Kidney tubule cell (primary cell): ENCODE results near the gene NTMT2.
"Not testable (repeated sequence)": the region's sequence is repeated elsewhere in the genome, so short reads cannot be mapped to it uniquely, and the experiment has no call there.

ENCODE experiments used
- DNase-seq: peaks from one replicate; pipeline ENCODE4 v3.0.0-alpha.2; 2018; ENCODE audit warnings: low spot score

The NTMT2 gene

DNA sequence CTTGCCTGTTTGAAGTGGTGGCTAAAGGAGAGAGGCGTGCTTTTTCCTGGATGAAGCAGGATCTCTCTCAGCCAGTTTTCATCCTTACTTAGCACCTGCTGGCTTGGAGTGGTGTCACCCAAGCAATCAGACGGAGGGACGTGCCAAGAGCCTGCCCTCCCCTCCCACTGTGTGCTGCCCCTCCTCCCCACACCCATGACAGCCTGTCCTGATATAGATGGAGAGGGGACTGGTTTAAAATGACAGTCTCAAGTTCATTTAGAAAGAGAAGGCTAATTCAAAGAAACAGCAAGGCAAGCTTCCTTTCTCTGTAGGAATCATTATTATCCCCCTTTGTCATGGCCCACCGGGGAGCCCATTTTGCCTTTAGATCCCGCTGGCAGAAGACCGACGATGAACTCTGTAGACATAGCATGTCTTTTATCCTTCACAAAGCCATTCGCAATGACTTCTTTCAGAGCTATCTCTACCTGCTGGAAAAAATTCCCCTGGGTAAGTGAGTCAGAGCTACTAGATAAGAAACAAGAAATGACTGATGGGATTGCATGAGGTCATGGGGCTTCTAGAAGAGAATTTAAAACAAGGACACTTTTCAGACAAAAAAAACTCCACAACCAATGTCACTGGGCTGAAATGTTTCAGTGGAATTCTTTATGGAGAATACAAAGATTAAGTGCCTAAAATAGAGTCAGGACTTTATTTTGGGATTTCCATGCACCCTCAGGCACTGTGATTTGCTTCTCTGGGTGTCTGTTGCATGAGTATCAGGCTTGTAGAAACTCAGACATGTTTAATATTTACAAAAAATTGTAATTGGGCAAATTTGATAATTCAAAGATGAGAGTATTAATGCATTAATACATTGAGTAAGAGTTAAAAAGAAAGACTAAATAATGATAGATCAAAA, at the start of gene NTMT2:
Gene NTMT2, plus strand, starts transcription at position 190 of the 907 bp plus-strand sequence. Its CDS starts 149 bp downstream, at position 339.
- peak; percentile 44 for DNase-seq

DNA sequence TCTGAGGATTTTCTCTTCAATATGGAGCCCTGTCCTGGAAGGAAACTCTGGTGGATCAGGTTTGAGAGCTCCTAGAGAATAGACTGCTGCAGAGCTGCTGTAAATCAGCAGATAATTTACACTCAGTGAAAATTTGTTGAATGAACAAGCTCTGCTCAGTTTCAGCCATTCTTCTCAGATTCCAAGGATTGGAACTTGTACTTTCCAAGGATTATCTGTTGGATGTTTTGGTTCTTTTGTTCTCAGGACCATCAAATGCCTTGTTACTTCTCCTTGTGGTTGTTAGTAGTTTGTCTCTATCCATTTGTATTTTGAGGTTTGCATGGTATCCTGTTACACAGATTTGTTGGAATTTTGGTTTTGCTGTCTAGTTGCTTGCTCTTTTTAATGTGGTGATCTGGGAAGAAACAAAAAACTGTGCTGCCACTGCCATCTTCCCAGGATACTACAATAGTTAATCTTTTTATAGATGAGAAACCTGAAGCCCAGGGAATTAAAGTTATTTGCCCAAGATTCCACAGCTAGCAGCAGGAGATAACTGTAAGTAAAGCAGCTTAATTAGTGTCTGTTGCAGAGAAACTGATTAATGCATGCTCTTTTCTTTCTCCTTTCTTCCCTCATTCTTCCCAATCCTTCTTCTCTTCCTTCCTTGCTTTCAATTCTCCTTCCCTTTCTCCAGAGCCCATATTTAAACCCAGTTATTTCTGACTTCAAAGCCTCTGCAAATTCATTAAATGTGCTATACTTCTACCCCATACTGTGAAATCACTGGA, 49.6 kb upstream of the NTMT2 start:
- no peak for DNase-seq

DNA sequence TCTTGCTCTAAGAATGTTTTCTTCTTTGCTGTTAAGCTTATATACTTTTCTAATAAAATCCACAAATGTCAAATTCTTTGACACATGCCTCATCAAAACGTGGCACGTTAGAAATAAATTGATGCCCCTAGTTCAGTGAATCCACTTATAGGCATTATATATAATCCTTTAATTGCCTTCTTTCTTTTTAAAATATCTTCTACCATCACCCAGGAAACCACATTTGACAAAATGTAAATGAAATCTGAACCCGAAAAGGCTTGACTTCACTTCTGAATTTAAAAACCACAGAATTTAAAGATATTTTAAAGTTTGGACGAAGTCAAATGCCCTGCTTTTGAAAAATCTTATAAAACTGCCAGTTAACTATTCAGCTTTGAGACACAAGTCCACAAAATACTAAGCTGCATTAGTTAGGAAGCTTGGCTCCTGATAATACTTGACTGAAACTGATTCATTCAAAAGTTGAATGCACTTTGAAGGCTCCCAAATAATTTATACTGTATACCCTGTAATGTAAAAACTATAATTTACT, 48.9 kb upstream of the NTMT2 start:
- no peak for DNase-seq

DNA sequence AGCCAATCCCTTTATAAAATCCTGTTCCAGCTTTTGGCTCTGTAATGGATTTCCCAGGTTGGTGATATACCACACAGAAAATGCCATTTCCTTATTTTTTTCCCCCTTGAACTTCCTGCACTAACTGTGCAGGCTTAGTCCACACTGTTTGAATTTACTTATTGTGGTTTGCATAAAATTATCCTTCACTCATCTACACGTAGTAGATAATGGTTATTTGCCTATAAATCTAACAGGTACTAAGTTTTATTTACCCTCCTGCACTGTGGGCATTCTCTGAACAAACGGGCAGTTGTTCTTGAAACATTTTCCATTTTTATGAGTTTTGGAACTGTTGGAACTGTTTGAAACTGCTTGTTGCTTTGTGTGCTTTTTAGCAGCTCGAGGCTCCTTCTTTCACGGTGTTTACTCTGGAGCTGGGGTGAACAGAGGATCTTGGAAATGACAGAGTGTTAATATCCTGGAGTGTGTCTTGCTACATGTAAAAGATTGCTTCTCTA, 48.3 kb upstream of the NTMT2 start:
- no peak for DNase-seq

DNA sequence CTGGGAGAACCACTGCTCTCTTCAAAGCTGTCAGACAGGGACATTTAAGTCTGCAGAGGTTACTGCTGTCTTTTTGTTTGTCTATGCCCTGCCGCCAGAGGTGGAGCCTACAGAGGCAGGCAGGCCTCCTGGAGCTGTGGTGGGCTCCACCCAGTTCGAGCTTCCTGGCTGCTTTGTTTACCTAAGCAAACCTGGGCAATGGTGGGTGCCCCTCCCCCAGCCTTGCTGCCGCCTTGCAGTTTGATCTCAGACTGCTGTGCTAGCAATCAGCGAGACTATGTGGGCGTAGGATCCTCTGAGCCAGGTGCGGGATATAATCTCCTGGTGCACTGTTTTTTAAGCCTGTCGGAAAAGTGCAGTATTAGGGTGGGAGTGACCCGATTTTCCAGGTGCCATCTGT, 32.6 kb upstream of the NTMT2 start:
- DNase-seq: not testable (repeated sequence)

DNA sequence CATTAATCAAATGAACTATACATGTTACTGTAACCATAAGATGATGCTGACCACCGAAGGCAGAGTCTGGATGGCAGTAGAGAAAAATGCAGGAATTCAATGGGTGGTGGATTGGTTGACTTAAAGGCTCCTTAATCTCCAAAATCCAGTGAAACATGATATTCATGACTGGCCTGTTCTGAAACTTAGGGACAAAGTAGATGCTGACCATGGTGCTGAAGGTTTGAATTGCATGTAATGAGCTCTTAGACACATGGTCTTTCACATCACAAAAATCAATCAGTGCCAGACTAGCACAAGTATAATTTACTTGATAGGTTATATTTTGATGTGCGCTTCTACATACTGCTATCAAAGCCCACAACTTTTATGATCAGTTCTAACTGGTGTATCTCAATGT, 30.9 kb upstream of the NTMT2 start:
- DNase-seq: no peak

DNA sequence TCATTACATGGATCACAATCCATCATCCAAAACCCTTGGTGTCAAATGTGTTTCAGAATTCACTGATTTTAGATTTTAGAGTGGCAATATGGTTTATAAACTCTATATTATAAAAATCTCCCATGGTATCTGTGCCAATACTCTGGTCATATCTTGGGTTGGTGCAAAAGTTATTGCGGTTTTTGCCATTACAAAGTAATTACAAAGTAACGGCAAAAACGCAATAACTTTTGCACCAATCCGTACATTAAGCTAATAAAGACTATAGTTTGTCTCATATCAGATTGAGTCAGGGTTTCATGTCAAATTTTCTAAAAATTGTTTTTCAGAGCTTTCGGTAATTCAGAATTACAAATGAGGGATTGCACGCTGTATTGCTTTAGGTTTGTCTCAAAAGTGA, 23.4 kb upstream of the NTMT2 start:
- no peak for DNase-seq

DNA sequence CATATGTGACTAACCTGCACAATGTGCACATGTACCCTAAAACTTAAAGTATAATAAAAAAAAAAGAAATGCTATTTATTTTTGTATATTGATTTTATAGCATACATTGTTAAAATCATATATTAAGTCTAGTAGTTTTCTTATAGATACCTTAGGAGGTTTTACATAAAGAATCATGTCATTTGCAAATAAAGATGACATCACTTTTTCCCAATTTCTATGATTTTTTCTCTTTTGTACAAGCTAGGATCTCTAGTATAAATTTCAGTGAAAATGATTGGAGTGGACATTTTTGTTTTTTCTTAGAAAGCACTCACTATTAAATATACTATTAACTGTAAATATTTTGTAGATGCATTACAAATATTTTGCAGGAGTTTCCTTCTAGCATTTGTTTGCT, 20.5 kb upstream of the NTMT2 start:
- no peak for DNase-seq

DNA sequence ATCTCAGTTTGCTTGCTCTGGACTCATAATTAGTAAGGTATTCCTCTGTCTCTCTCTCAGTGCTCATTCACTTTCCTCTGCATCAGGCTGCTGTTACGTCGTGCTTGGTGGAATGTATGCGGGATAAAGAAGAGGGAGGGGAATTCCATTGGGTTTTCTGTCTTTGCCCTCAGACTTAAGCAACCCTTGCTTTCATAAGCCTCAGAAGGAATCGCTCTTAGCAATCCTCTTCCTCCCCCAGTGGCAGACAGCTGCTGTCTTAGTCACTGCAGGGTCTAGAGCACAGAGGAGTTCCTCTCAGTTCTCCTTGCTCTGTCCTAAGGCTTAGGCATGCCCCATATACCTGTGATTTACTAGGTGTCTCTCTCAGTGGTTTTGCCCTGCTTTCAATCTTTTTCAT, 19.1 kb upstream of the NTMT2 start:
- peak; percentile 91 for DNase-seq

DNA sequence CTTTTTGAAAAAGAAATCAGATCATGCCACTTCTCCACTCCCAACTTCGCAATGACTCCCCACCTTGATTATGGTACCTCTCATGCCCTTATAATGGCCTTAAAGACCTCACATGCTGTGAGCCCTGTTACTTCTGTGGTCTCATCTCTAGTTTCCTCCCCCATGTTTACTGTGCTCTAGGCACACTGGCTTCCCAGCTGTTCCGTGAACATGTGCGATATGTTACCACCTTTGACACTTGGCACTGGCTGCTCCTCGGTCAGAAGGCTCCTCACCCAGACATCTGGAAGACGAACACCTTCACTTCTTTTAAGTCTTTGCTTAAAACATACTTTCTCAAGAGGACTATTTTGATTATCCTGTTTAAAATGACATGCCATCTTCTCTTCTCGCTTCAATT, 14.3 kb upstream of the NTMT2 start:
- no peak for DNase-seq

DNA sequence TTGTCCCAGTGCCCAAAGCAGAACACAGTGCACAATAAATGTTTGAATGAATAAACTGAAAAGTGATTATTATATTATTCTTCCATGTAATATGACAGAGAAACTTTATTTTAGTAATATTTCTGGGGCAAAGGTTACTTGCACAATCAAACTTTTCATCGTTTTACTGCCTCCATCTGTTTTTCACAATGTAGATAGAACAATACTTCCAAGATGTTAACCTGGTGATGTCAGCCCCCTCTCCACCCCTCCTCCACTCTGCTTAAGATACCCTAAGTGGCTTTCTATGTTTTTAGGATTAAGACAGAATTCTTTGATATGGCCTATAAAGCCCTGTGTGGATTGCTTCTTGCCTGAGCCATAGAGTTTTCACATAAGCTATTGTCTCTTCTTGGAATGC, 13.8 kb upstream of the NTMT2 start:
- DNase-seq: no peak

DNA sequence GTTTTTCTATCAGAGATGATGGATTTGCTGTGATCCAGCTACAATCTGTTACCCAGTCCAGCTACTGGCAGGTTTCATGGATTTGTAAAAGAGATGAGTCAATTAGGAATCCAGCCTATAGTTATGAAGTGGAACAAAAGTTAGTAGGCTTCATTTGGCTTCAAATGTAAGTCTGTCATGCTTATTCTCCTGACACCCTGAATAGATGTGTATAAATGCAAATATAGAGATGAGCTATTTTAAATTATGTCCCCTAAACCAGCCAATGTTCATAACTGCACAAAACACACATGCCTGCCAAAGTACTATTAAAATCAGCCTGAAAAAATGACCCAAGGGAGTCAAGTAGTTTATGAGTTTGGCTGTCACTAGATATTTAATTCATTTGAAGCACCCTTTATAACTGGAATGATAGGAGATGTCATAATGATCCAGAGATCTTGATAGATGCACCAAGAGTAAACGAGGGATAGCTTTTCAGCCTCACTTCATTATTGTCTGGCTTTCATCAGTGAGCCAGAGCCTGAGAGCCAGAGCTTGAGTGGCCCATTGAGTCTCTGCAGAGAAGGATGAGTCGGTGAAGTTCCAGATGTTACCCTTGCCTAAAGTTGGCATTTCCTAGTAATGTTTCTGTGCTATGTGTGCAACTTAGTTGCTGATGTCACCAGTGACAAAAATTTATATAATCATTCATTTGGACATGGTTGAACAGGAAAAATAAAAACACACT, 11.8 kb upstream of the NTMT2 start:
- DNase-seq: no peak

DNA sequence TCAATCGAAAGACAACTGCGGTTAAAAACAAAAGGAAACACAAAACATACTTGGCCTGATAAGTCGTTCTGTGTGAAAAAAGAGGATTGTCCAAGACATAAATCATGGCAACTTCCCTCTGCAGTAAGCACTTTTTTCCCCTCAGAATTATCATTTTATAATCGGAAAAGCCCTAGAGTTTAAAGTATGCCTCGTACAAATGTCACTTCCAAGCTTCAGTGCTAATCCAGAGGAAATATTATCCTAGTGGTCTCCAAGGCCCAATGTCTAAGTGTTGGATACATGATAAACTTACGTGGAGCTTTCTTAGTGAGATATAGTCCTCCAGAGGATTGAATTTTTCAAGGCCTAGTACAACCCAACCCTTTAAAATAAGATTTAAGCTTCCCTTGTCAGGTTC, 11.2 kb upstream of the NTMT2 start:
- no peak for DNase-seq

DNA sequence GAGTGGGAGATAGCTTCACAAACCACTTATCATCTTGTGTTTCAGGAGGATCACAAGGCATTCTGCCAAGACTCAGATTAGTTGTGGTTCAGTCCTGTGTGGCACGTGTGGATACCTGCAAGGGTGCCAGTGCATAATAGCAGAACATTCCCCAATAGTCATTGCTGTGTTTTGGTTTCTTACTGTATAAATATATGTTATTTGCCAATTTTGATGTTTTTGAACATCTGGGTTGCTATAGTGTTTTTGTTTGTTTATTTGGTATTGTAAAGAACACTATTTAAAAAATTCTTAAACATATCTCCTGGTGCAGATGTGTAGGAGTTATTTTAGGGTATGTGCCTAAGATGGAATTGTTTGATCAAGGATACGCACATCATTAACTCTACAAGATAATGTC, 5.4 kb upstream of the NTMT2 start:
- DNase-seq: no peak

DNA sequence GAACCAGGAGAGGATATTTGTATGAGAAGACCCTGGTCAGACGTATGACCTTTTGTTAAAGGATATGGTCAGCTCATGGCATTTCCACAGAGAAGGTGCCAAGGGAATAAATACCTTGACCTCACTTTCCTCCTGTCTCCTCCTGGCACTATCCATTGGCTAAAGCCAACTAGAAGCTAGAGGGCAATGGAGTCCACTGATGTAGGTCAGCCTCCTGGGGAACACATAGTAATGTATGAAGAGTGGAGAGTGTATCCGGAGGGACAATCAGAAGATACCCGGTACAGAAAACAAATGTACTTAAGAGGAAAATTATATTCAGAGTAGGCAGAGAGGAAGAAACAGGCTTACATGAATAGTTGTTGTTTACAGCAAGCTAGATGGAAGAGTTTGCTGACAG, 698 bp upstream of the NTMT2 start:
- DNase-seq: no peak

DNA sequence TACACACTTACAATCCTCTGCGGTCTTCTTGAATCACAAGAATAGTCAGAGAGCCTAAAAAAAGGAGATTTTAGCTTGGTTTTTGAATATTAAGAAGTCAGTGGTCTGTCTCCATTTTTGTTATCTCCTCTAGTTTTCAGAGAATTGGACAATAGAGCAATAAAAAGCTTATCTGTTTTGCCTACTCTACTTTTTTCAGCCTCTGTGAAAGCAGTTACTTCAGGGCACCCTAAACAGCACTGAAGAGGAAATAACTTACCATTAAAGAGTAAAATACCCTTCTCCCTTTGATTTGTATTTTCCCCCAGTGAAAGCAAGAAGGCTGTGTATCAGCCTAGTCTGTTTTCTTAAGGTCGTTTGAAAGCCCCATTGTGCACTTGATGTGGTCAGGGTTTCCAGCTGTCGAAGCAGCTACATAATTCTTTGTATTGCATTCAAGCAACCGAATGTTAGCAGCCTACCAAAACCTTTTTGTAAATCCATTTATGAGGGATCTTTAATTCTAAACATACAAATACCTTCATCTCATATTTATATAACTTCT, 1.0 kb downstream of the NTMT2 start:
- no peak for DNase-seq

DNA sequence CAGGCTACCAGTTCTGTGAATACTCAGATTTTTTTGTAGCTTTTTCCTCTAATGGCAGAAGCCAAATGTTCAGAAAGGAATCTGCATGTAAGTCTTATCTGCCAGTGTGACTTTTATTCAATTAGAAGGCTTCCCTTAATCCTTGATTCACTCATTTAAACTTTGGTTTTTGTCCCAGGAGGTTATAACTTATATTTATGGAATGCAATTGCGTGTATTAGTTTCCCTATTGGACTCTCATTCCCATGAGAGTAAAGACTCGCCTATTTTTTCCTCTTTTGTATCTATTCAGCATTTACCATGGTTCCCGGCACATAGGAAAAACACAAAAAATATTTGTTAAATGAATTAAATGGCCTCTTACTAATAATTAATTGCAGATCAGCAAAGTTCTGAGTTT, 3.5 kb downstream of the NTMT2 start:
- no peak for DNase-seq

DNA sequence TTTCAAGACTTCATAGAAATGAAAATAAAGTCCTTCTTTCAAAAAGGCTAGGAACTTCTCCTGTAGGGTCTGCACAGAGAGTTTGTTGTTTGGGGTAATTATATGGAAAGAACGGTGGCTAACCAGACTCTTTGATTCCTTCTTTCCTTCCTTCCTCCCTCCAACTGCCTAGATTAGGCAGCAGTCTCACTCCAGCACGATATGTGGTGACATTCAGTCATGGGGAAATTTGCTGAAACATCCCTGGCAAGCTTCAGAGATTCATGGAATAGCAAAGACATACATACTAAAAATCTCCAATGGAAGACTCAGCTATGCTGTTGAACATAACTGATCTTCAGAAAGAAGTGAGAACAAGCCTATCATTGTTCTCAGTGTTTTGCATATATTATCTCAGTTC, 4.3 kb downstream of the NTMT2 start:
- DNase-seq: no peak

DNA sequence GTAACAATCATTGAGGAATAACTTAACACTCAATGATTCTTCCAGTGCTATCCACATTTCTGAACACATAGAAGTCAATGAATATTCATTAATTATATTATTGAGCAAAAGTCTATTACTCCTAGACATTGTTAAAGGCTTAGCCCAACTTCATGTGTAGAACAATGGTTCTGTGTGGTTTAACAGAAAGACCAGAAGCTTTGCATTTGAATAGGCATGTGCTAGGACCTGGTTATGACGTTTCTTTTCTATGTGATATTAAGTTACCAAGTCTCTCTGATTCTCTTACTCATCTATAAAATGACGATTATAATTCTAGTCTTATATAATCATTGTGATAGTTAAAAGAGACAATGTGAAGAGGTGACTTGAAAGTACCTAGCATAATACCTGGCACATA, 5.2 kb downstream of the NTMT2 start:
- no peak for DNase-seq

DNA sequence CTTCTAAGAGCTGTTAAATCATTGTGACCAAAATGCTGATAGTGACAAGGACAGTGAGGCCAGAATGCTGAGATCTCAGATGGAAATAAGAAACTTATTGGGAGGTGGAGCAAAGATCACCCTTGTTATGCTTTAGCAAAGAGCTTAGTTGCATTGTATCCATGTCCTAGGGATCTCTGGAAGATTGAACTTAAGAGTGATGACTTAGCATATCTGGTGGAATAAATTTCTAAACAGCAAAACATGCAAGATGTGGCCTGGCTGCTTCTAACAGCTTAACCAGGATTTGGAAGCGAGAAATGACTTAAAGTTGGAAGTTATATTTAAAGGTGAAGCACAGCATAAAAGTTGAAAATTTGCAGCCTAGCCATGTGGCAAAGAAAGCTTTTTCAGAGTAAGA, 7.7 kb downstream of the NTMT2 start:
- no peak for DNase-seq

DNA sequence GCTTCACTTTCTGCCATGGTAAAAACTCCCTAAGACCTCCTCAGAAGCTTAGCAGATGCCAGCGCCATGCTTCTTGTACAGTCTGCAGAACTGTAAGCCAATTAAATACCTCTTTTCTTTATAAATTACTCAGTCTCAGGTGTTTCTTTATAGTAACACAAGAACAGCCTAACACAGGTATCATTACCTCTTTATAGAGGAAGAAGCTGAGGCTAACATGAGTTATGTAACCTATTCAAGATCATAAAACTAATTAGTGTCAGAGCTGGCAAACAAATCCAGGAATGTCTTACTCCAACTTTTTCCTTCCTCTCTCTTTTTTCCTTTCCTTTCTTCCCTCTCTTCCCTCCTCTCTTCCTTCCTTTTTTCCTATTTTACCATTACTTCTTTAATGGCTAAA, 9.3 kb downstream of the NTMT2 start:
- DNase-seq: no peak

DNA sequence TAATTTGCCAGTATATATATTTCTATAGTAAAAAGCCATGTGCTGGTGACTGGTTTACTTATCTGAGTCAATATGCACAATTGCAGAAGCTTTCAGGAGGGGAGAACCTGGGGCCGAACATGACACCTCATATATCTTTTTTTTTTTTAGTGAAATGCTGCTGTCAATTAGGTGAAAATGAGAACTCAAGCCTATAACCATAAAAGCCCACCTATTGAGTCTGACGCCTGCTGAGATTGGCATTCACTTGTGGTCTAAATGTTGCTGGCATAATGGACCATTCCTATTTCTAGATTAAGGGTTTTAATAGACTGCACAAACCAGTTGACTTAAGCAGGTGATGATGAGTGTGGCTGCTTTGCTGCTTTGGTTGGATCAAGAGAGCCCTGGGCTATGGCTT, 10.8 kb downstream of the NTMT2 start:
- no peak for DNase-seq
